PC-9 (cell line): ENCODE results near the gene CCDC194. TPM values are rescaled to one million over a fixed set of nuclear protein-coding genes. Genes with fewer than 3 reads are reported as not detected.

Experiments used
- BruUV-seq: library from RNA; stranded (reverse); fragments of 400-500 nt; replicated peaks from 2 replicates; lab custom pipeline; 2021; lab: Mats Ljungman, UMichigan
- CTCF ChIA-PET: fragments of 300-600 bp; sonication (Branson Sonifier 250); formaldehyde crosslinking; loops from one replicate; lab custom pipeline; 2022; ENCODE audit warnings: antibody characterized with exemption; lab: Charles Lee
- POLR2A ChIA-PET: fragments of 300-600 bp; sonication (Branson Sonifier 250); formaldehyde crosslinking; loops from one replicate; lab custom pipeline; 2022; ENCODE audit warnings: antibody characterized with exemption; ENCODE audit not compliant: unreplicated experiment; lab: Charles Lee
- DNase-seq, 2 experiments: peaks; one replicate each; pipeline versions ENCODE4 v3.0.0 to v3.0.0-alpha.2; 2015 to 2022; ENCODE audit warnings: mixed read lengths in 1 of 2
- H2AFZ ChIP-seq: fragments of 200-600 bp; sonication (generic); 2 replicates; pipeline ENCODE4 v1.8.1; 2017; ENCODE audit warnings: antibody characterized with exemption
- H3F3A ChIP-seq: fragments of 200-600 bp; sonication (generic); 2 replicates; pipeline ENCODE4 v1.8.1; 2017; ENCODE audit warnings: antibody characterized with exemption, mild to moderate bottlenecking, low read depth; ENCODE audit not compliant: insufficient read depth
- H3K27ac ChIP-seq: fragments of 200-600 bp; sonication (generic); 2 replicates; pipeline ENCODE4 v1.6.1; 2016; ENCODE audit warnings: mixed run types
- H3K27me3 ChIP-seq: fragments of 200-600 bp; sonication (generic); 2 replicates; pipeline ENCODE4 v1.6.1; 2016; ENCODE audit warnings: low read depth, mixed run types; ENCODE audit not compliant: insufficient read depth
- H3K36me3 ChIP-seq: fragments of 200-600 bp; sonication (generic); 2 replicates; pipeline ENCODE4 v1.6.1; 2016; ENCODE audit warnings: low read depth, mixed run types
- H3K4me1 ChIP-seq: fragments of 200-600 bp; sonication (generic); replicated peaks from 2 replicates; pipeline ENCODE4 v1.6.1; 2016; ENCODE audit warnings: mixed run types; ENCODE audit not compliant: insufficient read depth
- H3K4me2 ChIP-seq: fragments of 200-600 bp; sonication (generic); 2 replicates; pipeline ENCODE4 v1.6.1; 2017; ENCODE audit warnings: mixed run types
- H3K4me3 ChIP-seq: fragments of 200-600 bp; sonication (generic); 2 replicates; pipeline ENCODE4 v1.6.1; 2016; ENCODE audit warnings: mixed run types
- H3K79me2 ChIP-seq: fragments of 200-600 bp; sonication (generic); 2 replicates; pipeline ENCODE4 v1.6.1; 2017; ENCODE audit warnings: low read depth, mixed run types
- H3K9me2 ChIP-seq: fragments of 200-600 bp; sonication (generic); 2 replicates; pipeline ENCODE4 v1.8.1; 2017; ENCODE audit warnings: mild to moderate bottlenecking; ENCODE audit not compliant: insufficient read depth
- H3K9me3 ChIP-seq: fragments of 200-600 bp; sonication (generic); 2 replicates; pipeline ENCODE4 v1.8.1; 2016; ENCODE audit warnings: low read depth; ENCODE audit not compliant: insufficient read depth
- H4K20me1 ChIP-seq: fragments of 200-600 bp; sonication (generic); 2 replicates; pipeline ENCODE4 v1.8.1; 2017; ENCODE audit not compliant: insufficient read depth
- EZH2 ChIP-seq: fragments of 200-600 bp; sonication (generic); IDR thresholded peaks from 2 replicates; pipeline ENCODE4 v1.8.0; 2017; ENCODE audit warnings: antibody characterized with exemption, low read depth
- intact Hi-C: fragments of 100-400 bp; cut with micrococcal nuclease; formaldehyde crosslinking; loops from one replicate; pipeline ENCODE4 v1.10.0; 2022; ENCODE audit not compliant: unreplicated experiment
- total RNA-seq: library from RNA; stranded (reverse); gene quantifications from 2 replicates; pipeline ENCODE4 v1.2.3, GENCODE V29; 2021
- TF ChIP-seq, protein P1 (sequence below): fragments of 200-600 bp; sonication (generic); conservative IDR thresholded peaks from 2 replicates; pipeline ENCODE4 v1.6.1; 2017; ENCODE audit warnings: mixed run types, antibody characterized with exemption, mild to moderate bottlenecking, moderate library complexity

Gene CCDC194
- total RNA-seq, 1 experiment from 2014 or later, result not detected

- Histone ChIP-seq H3K79me2 (no peaks in the 10 kb centered on the region), H3F3A (peaks cover 7% of the 10 kb centered on the region; the same call in 1 of the 2 replicates), H3K9me3 (0 out of 2 replicates have a peak, but pooled peaks cover 4% of the 10 kb centered on the region), H2AFZ (no peak overlapping the region), H4K20me1 (no peaks in the 10 kb centered on the region), H3K4me3 (no peak overlapping the region), H3K36me3 (no peaks in the 10 kb centered on the region), H3K4me2 (peak overlapping the region; percentile 96; the same call in 1 of the 2 replicates), H3K27ac (no peak overlapping the region), H3K4me1 (peaks cover 7% of the 10 kb centered on the region), H3K27me3 (no peaks in the 10 kb centered on the region), H3K9me2 (no peaks in the 10 kb centered on the region)
- BruUV-seq, result no TSS peak
- DNase-seq, result no peak
- no peak for TF ChIP-seq EZH2
- TF ChIP-seq, protein P1, sequence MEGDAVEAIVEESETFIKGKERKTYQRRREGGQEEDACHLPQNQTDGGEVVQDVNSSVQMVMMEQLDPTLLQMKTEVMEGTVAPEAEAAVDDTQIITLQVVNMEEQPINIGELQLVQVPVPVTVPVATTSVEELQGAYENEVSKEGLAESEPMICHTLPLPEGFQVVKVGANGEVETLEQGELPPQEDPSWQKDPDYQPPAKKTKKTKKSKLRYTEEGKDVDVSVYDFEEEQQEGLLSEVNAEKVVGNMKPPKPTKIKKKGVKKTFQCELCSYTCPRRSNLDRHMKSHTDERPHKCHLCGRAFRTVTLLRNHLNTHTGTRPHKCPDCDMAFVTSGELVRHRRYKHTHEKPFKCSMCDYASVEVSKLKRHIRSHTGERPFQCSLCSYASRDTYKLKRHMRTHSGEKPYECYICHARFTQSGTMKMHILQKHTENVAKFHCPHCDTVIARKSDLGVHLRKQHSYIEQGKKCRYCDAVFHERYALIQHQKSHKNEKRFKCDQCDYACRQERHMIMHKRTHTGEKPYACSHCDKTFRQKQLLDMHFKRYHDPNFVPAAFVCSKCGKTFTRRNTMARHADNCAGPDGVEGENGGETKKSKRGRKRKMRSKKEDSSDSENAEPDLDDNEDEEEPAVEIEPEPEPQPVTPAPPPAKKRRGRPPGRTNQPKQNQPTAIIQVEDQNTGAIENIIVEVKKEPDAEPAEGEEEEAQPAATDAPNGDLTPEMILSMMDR, result no peak
- CTCF ChIA-PET, result interaction anchor here (0.5 to 1.2 kb wide), 3 partner anchors 46 to 97 kb away, joined by 3 to 4 read pairs (median 4); partner anchors contain the start of gene NXNL1
- intact Hi-C loops, result no loop called here
- POLR2A ChIA-PET, result no interaction called here
These were observed 3.9 kb downstream of the CCDC194 start for GRCh38 chr19:17389957-17390664.

DNA sequence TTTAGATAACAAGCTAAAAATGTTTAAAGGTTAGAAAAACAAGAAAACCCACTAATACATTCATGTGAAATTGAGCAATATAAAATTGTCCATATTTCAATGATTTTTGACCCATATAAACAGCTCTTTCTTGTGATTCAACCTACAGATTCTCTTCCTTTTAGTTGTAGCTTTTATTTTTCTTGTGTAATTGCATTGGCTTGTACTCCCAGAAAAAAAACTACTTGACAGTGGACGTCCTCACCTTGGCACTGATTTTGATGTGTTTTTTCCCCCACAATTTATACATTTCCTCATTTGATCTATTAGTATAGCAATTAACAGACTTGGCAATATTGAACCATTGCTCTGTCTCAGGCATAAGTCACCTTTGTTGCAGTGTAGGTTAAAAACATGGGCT is 4.7 kb downstream of the CCDC194 start:
- 0 out of 2 replicates have a peak, but pooled peaks cover 4% of the 10 kb centered on the region for H3K9me3 ChIP-seq
- no peak for TF ChIP-seq EZH2
- H3K4me3 ChIP-seq, result no peak overlapping the region
- peaks cover 7% of the 10 kb centered on the region for H3K4me1 ChIP-seq
- no peaks in the 10 kb centered on the region for H4K20me1 ChIP-seq
- no peaks in the 10 kb centered on the region for H3K9me2 ChIP-seq
- intact Hi-C loops, result no loop called here
- H2AFZ ChIP-seq, result no peak overlapping the region
- CTCF ChIA-PET, result interaction anchor here (1.2 kb wide), 1 partner anchor 46 kb away, joined by 3 read pairs; no protein-coding TSS in a partner anchor
- H3F3A ChIP-seq, result peaks cover 7% of the 10 kb centered on the region; the same call in 1 of the 2 replicates
- POLR2A ChIA-PET, result no interaction called here
- no peaks in the 10 kb centered on the region for H3K36me3 ChIP-seq
- H3K27ac ChIP-seq, result no peak overlapping the region
- no peaks in the 10 kb centered on the region for H3K79me2 ChIP-seq
- no TSS peak for BruUV-seq
- no peak for DNase-seq
- no peak overlapping the region for H3K4me2 ChIP-seq
- H3K27me3 ChIP-seq, result no peaks in the 10 kb centered on the region

DNA sequence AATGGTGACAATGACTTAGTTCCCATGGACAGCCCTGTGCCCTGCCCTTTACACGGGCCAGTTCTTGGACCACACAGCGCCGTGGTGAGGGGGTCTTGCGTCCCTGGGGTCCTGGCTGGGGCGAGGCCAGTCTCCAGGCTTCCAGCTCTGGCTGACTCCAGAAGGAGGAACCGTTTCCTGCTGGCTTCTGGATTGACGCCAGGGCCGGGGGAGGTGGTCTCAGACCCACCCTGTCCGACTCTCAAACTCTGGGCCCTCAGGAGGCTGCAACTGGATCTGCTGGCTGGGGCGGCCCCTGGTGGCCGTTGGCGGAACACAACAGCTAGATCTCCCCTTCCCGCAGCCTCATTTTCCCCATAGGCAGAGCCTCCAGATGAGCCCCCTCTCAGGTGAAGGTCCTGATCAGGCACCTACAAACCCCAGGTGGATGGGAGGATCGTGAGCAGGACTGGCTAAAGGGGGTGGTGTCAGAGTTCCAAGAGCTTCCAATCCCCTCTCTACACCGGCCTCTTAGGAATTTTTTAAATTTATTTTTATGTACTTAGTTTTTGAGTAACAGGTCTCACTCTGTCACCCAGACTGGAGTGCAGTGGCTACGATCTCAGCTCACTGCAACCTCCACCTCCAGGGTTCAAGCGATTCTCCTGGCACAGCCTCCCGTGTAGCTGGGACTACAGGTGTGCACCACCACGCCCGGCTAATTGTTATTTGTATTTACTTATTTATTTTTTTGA is 8.0 kb downstream of the CCDC194 start:
- no peaks in the 10 kb centered on the region for H3K36me3 ChIP-seq
- intact Hi-C loops, result loop anchor here (1.0 to 2.0 kb wide), 3 partner anchors 40 to 93 kb away; partner anchors contain the start of gene MRPL34

More for the DNA sequence above, 8.0 kb downstream of the CCDC194 start:
- Histone ChIP-seq H3K27me3 (no peaks in the 10 kb centered on the region), H4K20me1 (no peaks in the 10 kb centered on the region), H3F3A (peaks cover 24% of the 10 kb centered on the region; the same call in 1 of the 2 replicates), H3K27ac (no peak overlapping the region), H3K4me2 (no peak overlapping the region), H3K79me2 (no peaks in the 10 kb centered on the region), H3K4me1 (peaks cover 9% of the 10 kb centered on the region), H2AFZ (no peak overlapping the region), H3K9me3 (0 out of 2 replicates have a peak, but pooled peaks cover 4% of the 10 kb centered on the region), H3K4me3 (no peak overlapping the region), H3K9me2 (no peaks in the 10 kb centered on the region)
- CTCF ChIA-PET, result interaction anchor here (0.6 to 0.8 kb wide), 4 partner anchors 81 to 312 kb away, joined by 3 to 11 read pairs (median 4); partner anchors contain the start of gene MRPL34
- BruUV-seq, result no TSS peak
- POLR2A ChIA-PET, result interaction anchor here (0.6 to 0.7 kb wide), 2 partner anchors 53 to 65 kb away, joined by 3 read pairs; no protein-coding TSS in a partner anchor
- peak in 1 of 2 experiments; percentile 55 for DNase-seq
- TF ChIP-seq EZH2, result no peak
- TF ChIP-seq, protein P1, result peak; percentile 97
